GM23338 (cell line): ENCODE data around the gene RGL3. TPM values are rescaled to one million over a fixed set of nuclear protein-coding genes. Genes with fewer than 3 reads are reported as not detected.

Experiments used
- ATAC-seq: fragments of 200-7000 bp; cut with Tn5 transposase; 3 replicates; pipeline ENCODE4 v1.9.1; 2020
- DNase-seq: peaks from one replicate; pipeline ENCODE4 v3.0.0-alpha.2; 2015; ENCODE audit warnings: low spot score
- H2AFZ ChIP-seq: fragments of 200-600 bp; sonication (generic); 2 replicates; pipeline ENCODE4 v1.8.0; 2016; ENCODE audit warnings: antibody characterized with exemption, mild to moderate bottlenecking, moderate library complexity
- H3F3A ChIP-seq: fragments of 200-600 bp; sonication (generic); replicated peaks from 2 replicates; pipeline ENCODE4 v1.8.0; 2017; ENCODE audit warnings: antibody characterized with exemption, mixed run types, low read depth
- H3K27ac ChIP-seq: fragments of 200-600 bp; sonication (generic); 2 replicates; pipeline ENCODE4 v1.6.1; 2016; ENCODE audit warnings: low read depth
- H3K27me3 ChIP-seq: fragments of 200-600 bp; sonication (generic); 2 replicates; pipeline ENCODE4 v1.8.0; 2016; ENCODE audit warnings: mild to moderate bottlenecking, mixed run types, moderate library complexity; ENCODE audit not compliant: insufficient read depth
- H3K36me3 ChIP-seq: fragments of 200-600 bp; sonication (generic); 2 replicates; pipeline ENCODE4 v1.8.0; 2016; ENCODE audit warnings: mild to moderate bottlenecking; ENCODE audit not compliant: insufficient read depth
- H3K4me1 ChIP-seq: fragments of 200-600 bp; sonication (generic); 2 replicates; pipeline ENCODE4 v1.8.0; 2016; ENCODE audit warnings: mild to moderate bottlenecking, moderate library complexity; ENCODE audit not compliant: insufficient read depth
- H3K4me2 ChIP-seq: fragments of 200-600 bp; sonication (generic); 2 replicates; pipeline ENCODE4 v1.7.1; 2017; ENCODE audit warnings: mixed run types
- H3K4me3 ChIP-seq: fragments of 200-600 bp; sonication (generic); 2 replicates; pipeline ENCODE4 v1.6.1; 2016; ENCODE audit warnings: mixed run types
- H3K79me2 ChIP-seq: fragments of 200-600 bp; sonication (generic); replicated peaks from 2 replicates; pipeline ENCODE4 v1.8.0; 2017; ENCODE audit warnings: mild to moderate bottlenecking; ENCODE audit not compliant: insufficient read depth
- H3K9me2 ChIP-seq: fragments of 200-600 bp; sonication (generic); 2 replicates; pipeline ENCODE4 v1.8.0; 2017; ENCODE audit not compliant: insufficient read depth
- H4K20me1 ChIP-seq: fragments of 200-600 bp; sonication (generic); replicated peaks from 2 replicates; pipeline ENCODE4 v1.8.0; 2017; ENCODE audit warnings: mild to moderate bottlenecking; ENCODE audit not compliant: insufficient read depth
- H3K27ac Mint-ChIP-seq: 2 replicates; pipeline ENCODE4 v1.8.0; 2020; ENCODE audit warnings: inconsistent platforms, mild to moderate bottlenecking, moderate library complexity, mixed read lengths
- H3K27me3 Mint-ChIP-seq: 3 replicates; pipeline ENCODE4 v1.8.0; 2022; ENCODE audit warnings: low read depth, mild to moderate bottlenecking, moderate library complexity, mixed read lengths, inconsistent platforms; ENCODE audit not compliant: insufficient read depth, poor library complexity
- H3K36me3 Mint-ChIP-seq: 3 replicates; pipeline ENCODE4 v1.8.0; 2021; ENCODE audit warnings: low read depth, mild to moderate bottlenecking, inconsistent platforms, moderate library complexity, mixed read lengths
- H3K4me1 Mint-ChIP-seq: 3 replicates; pipeline ENCODE4 v1.8.0; 2020; ENCODE audit warnings: mild to moderate bottlenecking, inconsistent platforms, mixed read lengths
- H3K4me3 Mint-ChIP-seq: 3 replicates; pipeline ENCODE4 v1.8.0; 2021; ENCODE audit warnings: moderate library complexity, mild to moderate bottlenecking, inconsistent platforms, mixed read lengths
- H3K9me3 Mint-ChIP-seq: 3 replicates; pipeline ENCODE4 v1.8.0; 2020; ENCODE audit warnings: moderate library complexity, mild to moderate bottlenecking, inconsistent platforms, mixed read lengths
- CREB1 ChIP-seq: fragments of 250-450 bp; sonication (Bioruptor Pico); IDR thresholded peaks from 2 replicates; pipeline ENCODE4 v1.5.0; 2020; ENCODE audit warnings: low read depth, mild to moderate bottlenecking, moderate library complexity
- EZH2 ChIP-seq: fragments of 200-600 bp; sonication (generic); IDR thresholded peaks from one replicate; pipeline ENCODE4 v1.8.0; 2017; ENCODE audit warnings: antibody characterized with exemption, mild to moderate bottlenecking, low read depth; ENCODE audit not compliant: unreplicated experiment
- NANOG ChIP-seq: IDR thresholded peaks from 2 replicates; pipeline ENCODE4 v1.6.1; 2016; ENCODE audit warnings: antibody characterized with exemption, borderline replicate concordance
- POLR2AphosphoS5 ChIP-seq: IDR thresholded peaks from 2 replicates; pipeline ENCODE4 v1.6.1; 2016; ENCODE audit warnings: antibody characterized with exemption, low read depth
- ZNF114 ChIP-seq: fragments of 250-450 bp; sonication (Bioruptor Pico); IDR thresholded peaks from 2 replicates; pipeline ENCODE4 v1.5.0; 2020; ENCODE audit warnings: mild to moderate bottlenecking, moderate library complexity
- ZNF331 ChIP-seq: fragments of 250-450 bp; sonication (Bioruptor Pico); IDR thresholded peaks from 2 replicates; pipeline ENCODE4 v1.5.0; 2020; ENCODE audit warnings: low read depth, mild to moderate bottlenecking, moderate library complexity
- polyA plus RNA-seq: library from polyadenylated mRNA; unstranded; fragments of >200 nt; fragmentation: Nextera tagmentation; extraction: Ambion mirVana; gene quantifications from 2 replicates; pipeline ENCODE4 v1.2.1, GENCODE V29; 2016
- total RNA-seq: library from RNA; depleted of rRNA; stranded (reverse); fragments of >200 nt; shearing (Covaris generic); gene quantifications from 2 replicates; pipeline ENCODE4 v1.2.3, GENCODE V29; 2014
- TF ChIP-seq, protein P1 (sequence below), 2 experiments: fragments of 200-600 bp in 1 of 2; sonication (generic) in 1 of 2; conservative IDR thresholded peaks; 2 replicates each; pipeline versions ENCODE4 v1.5.1 to v1.6.1; 2016 to 2017; ENCODE audit warnings: antibody characterized with exemption in 2 of 2, low read depth in 2 of 2, mild to moderate bottlenecking in 2 of 2, moderate library complexity in 1 of 2
- TF ChIP-seq, protein P2 (sequence below): IDR thresholded peaks from one replicate; pipeline ENCODE4 v1.6.1; 2018; ENCODE audit warnings: antibody characterized with exemption; ENCODE audit not compliant: unreplicated experiment
- TF ChIP-seq, protein P3 (sequence below): fragments of 250-450 bp; sonication (Bioruptor Pico); IDR thresholded peaks from 2 replicates; pipeline ENCODE4 v1.5.0; 2020; ENCODE audit warnings: mild to moderate bottlenecking, moderate library complexity

RGL3 gene
- total and polyA plus RNA-seq, 2 experiments from 2014 or later, result 48.8 to 49.4 TPM

DNA sequence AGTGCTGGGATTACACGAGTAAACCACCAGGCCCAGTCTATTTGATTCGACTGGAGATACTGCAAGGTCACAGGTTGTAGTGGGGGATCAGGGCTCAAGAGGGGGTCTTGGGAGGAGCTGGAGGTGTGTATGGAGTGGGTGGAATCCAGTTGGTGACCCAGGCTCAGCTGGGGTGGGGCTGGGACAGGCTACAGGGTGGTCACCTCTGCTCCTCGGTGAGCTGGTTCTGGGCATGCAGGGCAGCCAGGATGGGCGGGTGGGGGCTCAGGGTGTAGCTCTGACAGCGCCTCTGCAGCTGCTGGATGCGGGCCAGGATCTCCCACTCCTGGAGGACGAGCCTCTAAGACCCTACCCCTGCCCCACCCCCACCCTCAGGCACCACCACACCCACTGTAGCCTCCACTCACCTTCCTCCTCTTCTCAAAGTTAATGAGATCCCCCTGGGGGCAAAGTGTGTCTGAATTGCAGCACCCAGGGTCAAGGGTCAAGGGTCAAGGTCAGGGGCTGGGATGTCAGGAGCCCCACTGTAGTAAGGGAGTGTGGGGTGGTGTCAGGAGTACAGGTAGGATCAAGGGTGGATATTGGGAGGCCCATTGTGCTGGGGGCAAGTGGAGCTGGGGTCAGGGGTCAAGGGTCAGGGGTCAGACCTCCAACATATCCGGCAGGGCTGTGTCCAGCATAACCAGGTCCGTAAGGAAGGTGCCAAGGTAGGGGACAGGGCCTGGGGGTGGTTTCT lies 17.1 kb downstream of the RGL3 start (continued):
- TF ChIP-seq, protein P1, sequence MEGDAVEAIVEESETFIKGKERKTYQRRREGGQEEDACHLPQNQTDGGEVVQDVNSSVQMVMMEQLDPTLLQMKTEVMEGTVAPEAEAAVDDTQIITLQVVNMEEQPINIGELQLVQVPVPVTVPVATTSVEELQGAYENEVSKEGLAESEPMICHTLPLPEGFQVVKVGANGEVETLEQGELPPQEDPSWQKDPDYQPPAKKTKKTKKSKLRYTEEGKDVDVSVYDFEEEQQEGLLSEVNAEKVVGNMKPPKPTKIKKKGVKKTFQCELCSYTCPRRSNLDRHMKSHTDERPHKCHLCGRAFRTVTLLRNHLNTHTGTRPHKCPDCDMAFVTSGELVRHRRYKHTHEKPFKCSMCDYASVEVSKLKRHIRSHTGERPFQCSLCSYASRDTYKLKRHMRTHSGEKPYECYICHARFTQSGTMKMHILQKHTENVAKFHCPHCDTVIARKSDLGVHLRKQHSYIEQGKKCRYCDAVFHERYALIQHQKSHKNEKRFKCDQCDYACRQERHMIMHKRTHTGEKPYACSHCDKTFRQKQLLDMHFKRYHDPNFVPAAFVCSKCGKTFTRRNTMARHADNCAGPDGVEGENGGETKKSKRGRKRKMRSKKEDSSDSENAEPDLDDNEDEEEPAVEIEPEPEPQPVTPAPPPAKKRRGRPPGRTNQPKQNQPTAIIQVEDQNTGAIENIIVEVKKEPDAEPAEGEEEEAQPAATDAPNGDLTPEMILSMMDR (conservative IDR thresholded peaks at IDR 0.05; ENCODE audit: low read depth in 2 of 2), result no peak
- TF ChIP-seq CREB1 (no peak), POLR2AphosphoS5 (no peak), EZH2 (no peak), ZNF331 (no peak), NANOG (no peak)
- TF ChIP-seq, protein P2, sequence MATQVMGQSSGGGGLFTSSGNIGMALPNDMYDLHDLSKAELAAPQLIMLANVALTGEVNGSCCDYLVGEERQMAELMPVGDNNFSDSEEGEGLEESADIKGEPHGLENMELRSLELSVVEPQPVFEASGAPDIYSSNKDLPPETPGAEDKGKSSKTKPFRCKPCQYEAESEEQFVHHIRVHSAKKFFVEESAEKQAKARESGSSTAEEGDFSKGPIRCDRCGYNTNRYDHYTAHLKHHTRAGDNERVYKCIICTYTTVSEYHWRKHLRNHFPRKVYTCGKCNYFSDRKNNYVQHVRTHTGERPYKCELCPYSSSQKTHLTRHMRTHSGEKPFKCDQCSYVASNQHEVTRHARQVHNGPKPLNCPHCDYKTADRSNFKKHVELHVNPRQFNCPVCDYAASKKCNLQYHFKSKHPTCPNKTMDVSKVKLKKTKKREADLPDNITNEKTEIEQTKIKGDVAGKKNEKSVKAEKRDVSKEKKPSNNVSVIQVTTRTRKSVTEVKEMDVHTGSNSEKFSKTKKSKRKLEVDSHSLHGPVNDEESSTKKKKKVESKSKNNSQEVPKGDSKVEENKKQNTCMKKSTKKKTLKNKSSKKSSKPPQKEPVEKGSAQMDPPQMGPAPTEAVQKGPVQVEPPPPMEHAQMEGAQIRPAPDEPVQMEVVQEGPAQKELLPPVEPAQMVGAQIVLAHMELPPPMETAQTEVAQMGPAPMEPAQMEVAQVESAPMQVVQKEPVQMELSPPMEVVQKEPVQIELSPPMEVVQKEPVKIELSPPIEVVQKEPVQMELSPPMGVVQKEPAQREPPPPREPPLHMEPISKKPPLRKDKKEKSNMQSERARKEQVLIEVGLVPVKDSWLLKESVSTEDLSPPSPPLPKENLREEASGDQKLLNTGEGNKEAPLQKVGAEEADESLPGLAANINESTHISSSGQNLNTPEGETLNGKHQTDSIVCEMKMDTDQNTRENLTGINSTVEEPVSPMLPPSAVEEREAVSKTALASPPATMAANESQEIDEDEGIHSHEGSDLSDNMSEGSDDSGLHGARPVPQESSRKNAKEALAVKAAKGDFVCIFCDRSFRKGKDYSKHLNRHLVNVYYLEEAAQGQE, result no peak

DNA sequence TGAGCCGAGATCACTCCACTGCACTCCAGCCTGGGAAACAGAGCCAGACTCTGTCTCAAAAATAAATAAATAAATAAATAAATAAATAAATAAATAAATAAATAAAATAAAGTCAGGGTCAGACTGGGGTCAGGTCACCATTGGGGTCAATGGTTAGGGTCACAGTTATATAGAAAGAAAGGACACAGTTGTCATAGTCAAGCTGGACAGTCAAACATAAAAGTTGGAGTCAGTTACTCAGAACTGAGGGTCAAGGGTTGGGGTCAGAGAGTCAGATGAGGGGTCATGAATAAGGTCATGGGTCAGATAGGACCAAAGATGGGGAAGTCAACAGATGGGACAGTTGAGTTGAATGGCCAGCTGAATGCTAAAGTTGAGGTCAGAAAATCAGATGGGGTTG lies 18.3 kb downstream of the RGL3 start:
- DNase-seq (no peak), ATAC-seq (no peak)
- peaks cover 6% of the 10 kb centered on the region; the same call in 1 of the 2 replicates for H3F3A ChIP-seq
- H3K4me3 ChIP-seq, result no peak overlapping the region
- H4K20me1 ChIP-seq, result no peaks in the 10 kb centered on the region
- H3K27me3 Mint-ChIP-seq, result peaks cover 11% of the 10 kb centered on the region
- no peak overlapping the region for H3K4me3 Mint-ChIP-seq
- peaks cover 46% of the 10 kb centered on the region for H3K36me3 Mint-ChIP-seq
- H3K27ac ChIP-seq, result no peak overlapping the region
- no peaks in the 10 kb centered on the region for H3K9me3 Mint-ChIP-seq
- no peaks in the 10 kb centered on the region for H3K9me2 ChIP-seq
- H3K79me2 ChIP-seq, result no peaks in the 10 kb centered on the region
- no peak overlapping the region for H3K4me2 ChIP-seq
- no peak overlapping the region for H3K27ac Mint-ChIP-seq
- no peaks in the 10 kb centered on the region for H3K27me3 ChIP-seq
- no peak overlapping the region for H2AFZ ChIP-seq
- no peaks in the 10 kb centered on the region; the same call in 1 of the 2 replicates for H3K36me3 ChIP-seq
- no peaks in the 10 kb centered on the region; the same call in 1 of the 2 replicates for H3K4me1 ChIP-seq
- H3K4me1 Mint-ChIP-seq, result no peaks in the 10 kb centered on the region; the same call in 2 of the 3 replicates
- TF ChIP-seq, protein P3, sequence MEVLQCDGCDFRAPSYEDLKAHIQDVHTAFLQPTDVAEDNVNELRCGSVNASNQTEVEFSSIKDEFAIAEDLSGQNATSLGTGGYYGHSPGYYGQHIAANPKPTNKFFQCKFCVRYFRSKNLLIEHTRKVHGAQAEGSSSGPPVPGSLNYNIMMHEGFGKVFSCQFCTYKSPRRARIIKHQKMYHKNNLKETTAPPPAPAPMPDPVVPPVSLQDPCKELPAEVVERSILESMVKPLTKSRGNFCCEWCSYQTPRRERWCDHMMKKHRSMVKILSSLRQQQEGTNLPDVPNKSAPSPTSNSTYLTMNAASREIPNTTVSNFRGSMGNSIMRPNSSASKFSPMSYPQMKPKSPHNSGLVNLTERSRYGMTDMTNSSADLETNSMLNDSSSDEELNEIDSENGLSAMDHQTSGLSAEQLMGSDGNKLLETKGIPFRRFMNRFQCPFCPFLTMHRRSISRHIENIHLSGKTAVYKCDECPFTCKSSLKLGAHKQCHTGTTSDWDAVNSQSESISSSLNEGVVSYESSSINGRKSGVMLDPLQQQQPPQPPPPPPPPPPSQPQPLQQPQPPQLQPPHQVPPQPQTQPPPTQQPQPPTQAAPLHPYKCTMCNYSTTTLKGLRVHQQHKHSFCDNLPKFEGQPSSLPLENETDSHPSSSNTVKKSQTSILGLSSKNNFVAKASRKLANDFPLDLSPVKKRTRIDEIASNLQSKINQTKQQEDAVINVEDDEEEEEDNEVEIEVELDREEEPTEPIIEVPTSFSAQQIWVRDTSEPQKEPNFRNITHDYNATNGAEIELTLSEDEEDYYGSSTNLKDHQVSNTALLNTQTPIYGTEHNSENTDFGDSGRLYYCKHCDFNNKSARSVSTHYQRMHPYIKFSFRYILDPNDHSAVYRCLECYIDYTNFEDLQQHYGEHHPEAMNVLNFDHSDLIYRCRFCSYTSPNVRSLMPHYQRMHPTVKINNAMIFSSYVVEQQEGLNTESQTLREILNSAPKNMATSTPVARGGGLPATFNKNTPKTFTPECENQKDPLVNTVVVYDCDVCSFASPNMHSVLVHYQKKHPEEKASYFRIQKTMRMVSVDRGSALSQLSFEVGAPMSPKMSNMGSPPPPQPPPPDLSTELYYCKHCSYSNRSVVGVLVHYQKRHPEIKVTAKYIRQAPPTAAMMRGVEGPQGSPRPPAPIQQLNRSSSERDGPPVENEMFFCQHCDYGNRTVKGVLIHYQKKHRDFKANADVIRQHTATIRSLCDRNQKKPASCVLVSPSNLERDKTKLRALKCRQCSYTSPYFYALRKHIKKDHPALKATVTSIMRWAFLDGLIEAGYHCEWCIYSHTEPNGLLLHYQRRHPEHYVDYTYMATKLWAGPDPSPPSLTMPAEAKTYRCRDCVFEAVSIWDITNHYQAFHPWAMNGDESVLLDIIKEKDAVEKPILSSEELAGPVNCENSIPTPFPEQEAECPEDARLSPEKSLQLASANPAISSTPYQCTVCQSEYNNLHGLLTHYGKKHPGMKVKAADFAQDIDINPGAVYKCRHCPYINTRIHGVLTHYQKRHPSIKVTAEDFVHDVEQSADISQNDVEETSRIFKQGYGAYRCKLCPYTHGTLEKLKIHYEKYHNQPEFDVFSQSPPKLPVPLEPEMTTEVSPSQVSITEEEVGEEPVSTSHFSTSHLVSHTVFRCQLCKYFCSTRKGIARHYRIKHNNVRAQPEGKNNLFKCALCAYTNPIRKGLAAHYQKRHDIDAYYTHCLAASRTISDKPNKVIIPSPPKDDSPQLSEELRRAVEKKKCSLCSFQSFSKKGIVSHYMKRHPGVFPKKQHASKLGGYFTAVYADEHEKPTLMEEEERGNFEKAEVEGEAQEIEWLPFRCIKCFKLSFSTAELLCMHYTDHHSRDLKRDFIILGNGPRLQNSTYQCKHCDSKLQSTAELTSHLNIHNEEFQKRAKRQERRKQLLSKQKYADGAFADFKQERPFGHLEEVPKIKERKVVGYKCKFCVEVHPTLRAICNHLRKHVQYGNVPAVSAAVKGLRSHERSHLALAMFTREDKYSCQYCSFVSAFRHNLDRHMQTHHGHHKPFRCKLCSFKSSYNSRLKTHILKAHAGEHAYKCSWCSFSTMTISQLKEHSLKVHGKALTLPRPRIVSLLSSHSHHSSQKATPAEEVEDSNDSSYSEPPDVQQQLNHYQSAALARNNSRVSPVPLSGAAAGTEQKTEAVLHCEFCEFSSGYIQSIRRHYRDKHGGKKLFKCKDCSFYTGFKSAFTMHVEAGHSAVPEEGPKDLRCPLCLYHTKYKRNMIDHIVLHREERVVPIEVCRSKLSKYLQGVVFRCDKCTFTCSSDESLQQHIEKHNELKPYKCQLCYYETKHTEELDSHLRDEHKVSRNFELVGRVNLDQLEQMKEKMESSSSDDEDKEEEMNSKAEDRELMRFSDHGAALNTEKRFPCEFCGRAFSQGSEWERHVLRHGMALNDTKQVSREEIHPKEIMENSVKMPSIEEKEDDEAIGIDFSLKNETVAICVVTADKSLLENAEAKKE (CRISPR knock-in tag), result no peak
- TF ChIP-seq NANOG (no peak), EZH2 (no peak), ZNF114 (CRISPR knock-in tag) (no peak), POLR2AphosphoS5 (no peak), CREB1 (no peak)
- TF ChIP-seq, protein P1 (conservative IDR thresholded peaks at IDR 0.05; ENCODE audit: low read depth in 2 of 2), result no peak
